Activated CD8-positive, alpha-beta memory T cell treated with anti-CD3 and anti-CD28 coated beads, Interleukin-2, amount 50 U/mL, for 48 hours (primary cell): ENCODE measurements around the gene CLN5.

Experiments used
- DNase-seq: peaks from one replicate; pipeline ENCODE4 v3.0.0-alpha.2; 2020

The CLN5 gene

GRCh38 chr13:77022341-77022740 is 30.5 kb downstream of the CLN5 start:
- DNase-seq, result no peak

- peak; percentile 83 for DNase-seq
Observed at GRCh38 chr13:77026255-77026860, 34.5 kb downstream of the CLN5 start.

GRCh38 chr13:77026861-77027621 is 35.2 kb downstream of the CLN5 start, which contains the start of gene FBXL3:
Gene FBXL3, minus strand, starts transcription at chr13:77027159. Its CDS starts 5,299 bp downstream, at chr13:77021860.
- peak; percentile 90 for DNase-seq

DNA sequence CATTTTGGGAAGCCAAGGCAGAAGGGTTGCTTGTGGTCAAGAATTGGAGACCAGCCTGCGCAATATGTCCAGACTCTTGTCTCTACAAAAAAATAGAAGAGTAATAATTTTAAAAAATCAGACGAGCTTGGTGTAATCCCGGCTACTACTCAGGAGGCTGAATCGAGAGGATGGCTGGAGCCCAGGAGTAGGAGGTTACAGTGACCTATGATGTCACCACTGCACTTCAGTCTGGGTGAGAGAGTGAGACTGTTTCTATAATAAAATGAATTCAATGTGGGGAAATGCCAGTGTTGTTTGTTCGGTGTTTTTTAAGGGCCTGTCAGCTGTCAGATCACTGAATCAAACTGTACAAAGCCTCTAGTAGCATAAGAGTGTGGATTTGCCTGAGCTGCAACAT is 36.3 kb downstream of the CLN5 start:
- DNase-seq, result no peak

GRCh38 chr13:77029436-77029835 is 37.6 kb downstream of the CLN5 start:
- no peak for DNase-seq

DNA sequence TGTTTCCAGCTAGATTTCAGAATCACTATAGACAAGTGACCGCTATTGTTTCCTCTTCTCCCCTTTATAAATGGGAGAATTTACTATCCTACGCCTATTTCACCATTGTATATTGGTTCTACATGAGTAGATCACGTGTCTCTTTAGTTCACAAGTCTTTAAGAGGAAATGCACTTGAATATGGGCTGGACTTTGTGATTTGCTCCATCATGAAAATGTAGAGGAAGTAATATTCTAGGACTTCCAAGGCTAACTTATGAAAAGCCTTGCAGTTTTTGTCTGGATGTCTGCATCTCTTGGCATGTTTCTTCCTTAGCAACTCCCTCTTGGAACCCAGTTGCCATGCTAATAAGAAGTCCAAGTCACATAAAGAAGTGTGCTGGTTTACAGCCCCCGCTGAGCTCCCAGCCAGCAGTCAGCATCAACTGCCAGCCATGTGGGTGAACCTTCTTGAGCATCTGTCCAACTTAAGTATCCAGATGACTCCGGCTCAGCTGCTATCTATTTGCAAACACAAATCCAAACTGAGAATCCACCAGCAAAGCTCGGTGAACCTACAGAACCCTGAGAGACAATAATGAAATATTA is 39.9 kb downstream of the CLN5 start:
- no peak for DNase-seq

- DNase-seq, result no peak
Observed at GRCh38 chr13:77033717-77034302, 41.9 kb downstream of the CLN5 start.

DNA sequence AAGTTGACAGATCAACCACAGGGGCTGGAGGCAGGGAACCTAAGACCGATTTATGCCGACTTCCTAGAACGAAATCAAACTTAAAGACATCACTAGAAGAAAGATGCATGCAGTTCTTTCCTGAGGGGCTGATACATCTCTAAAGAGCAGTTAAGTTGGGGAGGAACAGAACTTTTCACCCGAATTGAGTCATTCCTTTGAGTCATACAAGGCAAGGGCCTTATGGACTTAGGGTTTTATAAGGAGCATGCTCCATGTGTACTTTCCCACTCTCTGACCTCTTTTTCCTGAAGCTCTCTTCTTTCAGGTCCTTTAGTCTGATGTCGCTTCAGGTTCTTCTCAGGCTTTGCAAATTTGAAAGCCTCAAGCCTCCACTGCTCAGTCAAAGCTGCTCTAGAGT is 43.0 kb downstream of the CLN5 start:
- DNase-seq, result no peak

- no peak for DNase-seq
Observed at GRCh38 chr13:77036279-77036678, 44.4 kb downstream of the CLN5 start.

- DNase-seq, result no peak
Observed at GRCh38 chr13:77038907-77039480, 47.1 kb downstream of the CLN5 start.

- DNase-seq, result no peak
Observed at GRCh38 chr13:77040076-77040475, 48.2 kb downstream of the CLN5 start.

DNA sequence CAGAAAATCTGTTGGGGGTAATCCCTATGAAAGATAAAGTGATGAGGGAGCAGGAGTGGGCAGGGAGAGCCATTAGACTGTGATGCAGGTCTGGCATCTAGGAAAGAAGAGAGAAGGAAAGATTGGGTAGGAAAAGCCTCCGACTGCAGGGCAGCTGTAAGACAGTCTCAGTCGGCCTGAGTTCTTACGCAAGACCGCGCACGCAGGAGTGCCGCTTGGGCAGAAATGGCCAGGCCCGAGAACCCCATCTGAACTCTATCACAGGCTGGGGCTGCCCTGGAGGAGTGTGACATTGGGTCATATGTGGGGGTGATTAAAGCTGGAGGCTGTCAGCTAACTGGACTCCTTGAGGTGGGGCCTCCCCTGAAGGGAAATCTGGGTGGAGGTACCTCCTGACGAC is 49.0 kb downstream of the CLN5 start:
- no peak for DNase-seq

GRCh38 chr13:77042566-77043177 is 50.8 kb downstream of the CLN5 start:
- no peak for DNase-seq

GRCh38 chr13:77047649-77048343 is 55.9 kb downstream of the CLN5 start:
- DNase-seq, result no peak

GRCh38 chr13:77048681-77049080 is 56.8 kb downstream of the CLN5 start:
- no peak for DNase-seq

DNA sequence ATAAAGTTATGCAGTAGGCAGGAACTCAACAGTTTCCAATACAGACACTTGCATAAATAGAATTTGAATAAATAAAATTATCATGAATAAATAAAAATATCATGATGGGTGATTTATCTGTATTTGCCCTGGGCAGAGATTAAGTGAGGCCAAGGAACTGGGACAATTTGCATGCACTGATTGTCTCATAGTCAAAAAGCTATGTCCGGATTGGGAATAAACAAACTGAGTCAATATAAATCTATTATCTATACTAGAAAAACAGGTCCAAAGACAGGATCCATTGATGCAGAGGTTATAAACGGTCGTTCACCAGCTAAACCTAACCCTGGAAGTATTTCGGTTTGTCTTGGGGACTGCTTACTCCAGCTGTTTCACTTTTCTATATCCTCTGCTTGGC is 61.3 kb downstream of the CLN5 start:
- no peak for DNase-seq
